Activated T-cell treated with anti-CD3 and anti-CD28 coated beads, Interleukin-2, amount 50 U/mL, for 4 hours (primary cell): ENCODE measurements around the gene MRPL1. TPM values are rescaled to one million over a fixed set of nuclear protein-coding genes. Genes with fewer than 3 reads are reported as not detected.

Experiments
- ATAC-seq, 2 donors: fragments of 200-7000 bp; cut with Tn5 transposase; one replicate each; pipeline ENCODE4 v1.10.0; 2021
- DNase-seq: peaks from one replicate; pipeline ENCODE4 v3.0.0-alpha.2; 2020
- H3K27me3 Mint-ChIP-seq: one replicate; pipeline ENCODE4 v1.8.0; 2021; ENCODE audit warnings: low read depth, mixed read lengths
- H3K36me3 Mint-ChIP-seq: one replicate; pipeline ENCODE4 v1.8.0; 2022; ENCODE audit warnings: mixed read lengths; ENCODE audit not compliant: insufficient read depth
- H3K4me1 Mint-ChIP-seq: one replicate; pipeline ENCODE4 v1.8.0; 2021; ENCODE audit warnings: low read depth, mixed read lengths
- H3K4me3 Mint-ChIP-seq: one replicate; pipeline ENCODE4 v1.8.0; 2021; ENCODE audit warnings: mild to moderate bottlenecking, moderate library complexity, mixed read lengths
- H3K9me3 Mint-ChIP-seq: one replicate; pipeline ENCODE4 v1.8.0; 2021; ENCODE audit warnings: mixed read lengths
- total RNA-seq, 3 donors: library from RNA; stranded (reverse); gene quantifications; one replicate each; pipeline ENCODE4 v1.2.1, GENCODE V29; 2021

Gene MRPL1
- total RNA-seq, 3 donors from 2014 or later, result 90.1 to 111 (median 98.0) TPM

GRCh38 chr4:78001531-78001930, 138.9 kb downstream of the MRPL1 start:
- no peak overlapping the region for H3K4me3 Mint-ChIP-seq
- H3K27me3 Mint-ChIP-seq, result no peaks in the 10 kb centered on the region
- no peaks in the 10 kb centered on the region for H3K36me3 Mint-ChIP-seq
- DNase-seq (no peak), ATAC-seq (no peak)
- H3K9me3 Mint-ChIP-seq, result no peaks in the 10 kb centered on the region
- H3K4me1 Mint-ChIP-seq, result no peaks in the 10 kb centered on the region

GRCh38 chr4:78002260-78002659, 139.6 kb downstream of the MRPL1 start:
- ATAC-seq (no peak), DNase-seq (no peak)
- Mint-ChIP-seq H3K36me3 (no peaks in the 10 kb centered on the region), H3K4me3 (no peak overlapping the region), H3K4me1 (no peaks in the 10 kb centered on the region), H3K9me3 (no peaks in the 10 kb centered on the region), H3K27me3 (no peaks in the 10 kb centered on the region)

Other genes starting within 250 kb of the MRPL1 start
- gene CNOT6L, start 43.5 kb upstream of the MRPL1 start, total RNA-seq, result 10 to 100 TPM; 52.2 to 59.1 (median 56.5) TPM
- gene FRAS1, start 194.5 kb downstream of the MRPL1 start, total RNA-seq, result under 1 TPM; 0.03 to 0.08 (median 0.08) TPM